Uterus (tissue), 2 donors: ENCODE measurements around the gene DHX38.

Experiments used
- CTCF ChIP-seq, 4 experiments: fragments of 200-600 bp in 2 of 4; fragments of 450-650 bp in 2 of 4; sonication (generic) in 2 of 4; IDR thresholded peaks; one replicate each; pipeline ENCODE4 v1.5.1; 2016 to 2019; ENCODE audit warnings: antibody characterized with exemption in 4 of 4, mild to moderate bottlenecking in 2 of 4, moderate library complexity in 1 of 4
- POLR2A ChIP-seq, 2 donors: fragments of 450-650 bp; IDR thresholded peaks; one replicate each; pipeline ENCODE4 v1.6.1; 2016; ENCODE audit warnings: antibody characterized with exemption in 2 of 2, mild to moderate bottlenecking in 1 of 2, moderate library complexity in 1 of 2

- no peak for TF ChIP-seq POLR2A (IDR thresholded peaks at IDR 0.05)
- TF ChIP-seq CTCF (IDR thresholded peaks at IDR 0.05), result no peak
These were observed 46.3 kb downstream of the DHX38 start for GRCh38 chr16:72139908-72140307.
